H1 (cell line): ENCODE measurements around the gene RNF208.
"Not testable (repeated sequence)": the region's sequence is repeated elsewhere in the genome, so short reads cannot be mapped to it uniquely, and the experiment has no call there.

Source experiments
- EZH2 ChIP-seq: fragments of 200-600 bp; sonication (generic); IDR thresholded peaks from 2 replicates; pipeline ENCODE4 v1.7.1; 2012; ENCODE audit warnings: low read depth, mild to moderate bottlenecking, moderate library complexity, low read length, inconsistent platforms; ENCODE audit not compliant: severe bottlenecking
- POLR2A ChIP-seq, 2 experiments: IDR thresholded peaks; 1 replicate in 1 of 2; 2 replicates in 1 of 2; pipeline ENCODE4 v1.6.1; 2011; ENCODE audit warnings: low read depth in 2 of 2, low read length in 2 of 2, mild to moderate bottlenecking in 2 of 2; ENCODE audit errors: control extremely low read depth in 1 of 2
- YY1 ChIP-seq: IDR thresholded peaks from 2 replicates; pipeline ENCODE4 v1.6.1; 2011; ENCODE audit warnings: low read depth, mild to moderate bottlenecking, low read length

GRCh38 chr9:137243266-137243625 lies 21.2 kb upstream of the RNF208 start:
- not testable (repeated sequence) for TF ChIP-seq POLR2A (IDR thresholded peaks at IDR 0.05; ENCODE audit: control extremely low read depth in 1 of 2, low read depth in 2 of 2, low read length in 2 of 2); EZH2; YY1
